Mesothelial cell of epicardium (in vitro differentiated cells): ENCODE measurements around the gene GTF3C1. TPM values are rescaled to one million over a fixed set of nuclear protein-coding genes. Genes with fewer than 3 reads are reported as not detected.
"Not testable (repeated sequence)": the region's sequence is repeated elsewhere in the genome, so short reads cannot be mapped to it uniquely, and the experiment has no call there.

Experiments
- DNase-seq, 2 experiments: peaks; one replicate each; pipeline ENCODE4 v3.0.0; 2021; ENCODE audit warnings: low spot score in 2 of 2; ENCODE audit not compliant: unreplicated experiment in 2 of 2
- H3K27ac Mint-ChIP-seq: 2 replicates; pipeline ENCODE4 v1.8.0; 2021; ENCODE audit warnings: mixed read lengths
- H3K27me3 Mint-ChIP-seq: 2 replicates; pipeline ENCODE4 v1.8.0; 2021; ENCODE audit warnings: low read depth, mixed read lengths
- H3K36me3 Mint-ChIP-seq: 2 replicates; pipeline ENCODE4 v1.8.0; 2021; ENCODE audit warnings: mixed read lengths
- H3K4me1 Mint-ChIP-seq: 2 replicates; pipeline ENCODE4 v1.8.0; 2021; ENCODE audit warnings: mixed read lengths
- H3K4me3 Mint-ChIP-seq: 2 replicates; pipeline ENCODE4 v1.8.0; 2021; ENCODE audit warnings: mild to moderate bottlenecking, moderate library complexity, mixed read lengths
- H3K9me3 Mint-ChIP-seq: 2 replicates; pipeline ENCODE4 v1.8.0; 2021; ENCODE audit warnings: mixed read lengths
- CTCF ChIP-seq: fragments of 200-600 bp; sonication (generic); IDR thresholded peaks from one replicate; pipeline ENCODE4 v1.5.0; 2021; ENCODE audit warnings: antibody characterized with exemption; ENCODE audit not compliant: unreplicated experiment
- total RNA-seq: library from RNA; stranded (reverse); gene quantifications from 3 replicates; pipeline ENCODE4 v1.2.1, GENCODE V29; 2021

Gene GTF3C1
- total RNA-seq, 1 donor from 2014 or later: 131 TPM

GRCh38 chr16:27572711-27573110 lies 23.0 kb upstream of the GTF3C1 start:
- H3K27ac Mint-ChIP-seq: peak overlapping the region; percentile 39
- H3K4me3 Mint-ChIP-seq: no peak overlapping the region
- no peak for TF ChIP-seq CTCF
- peaks cover 13% of the 10 kb centered on the region for H3K4me1 Mint-ChIP-seq
- H3K27me3 Mint-ChIP-seq: no peaks in the 10 kb centered on the region
- peaks cover 3% of the 10 kb centered on the region for H3K36me3 Mint-ChIP-seq
- DNase-seq: no peak
- no peaks in the 10 kb centered on the region for H3K9me3 Mint-ChIP-seq

GRCh38 chr16:27571433-27572326 lies 22.0 kb upstream of the GTF3C1 start:
- no peak overlapping the region for H3K4me3 Mint-ChIP-seq
- H3K27me3 Mint-ChIP-seq: no peaks in the 10 kb centered on the region
- H3K9me3 Mint-ChIP-seq: no peaks in the 10 kb centered on the region
- H3K27ac Mint-ChIP-seq: peak overlapping the region; percentile 53
- DNase-seq: no peak
- no peak for TF ChIP-seq CTCF
- peaks cover 1% of the 10 kb centered on the region for H3K36me3 Mint-ChIP-seq
- H3K4me1 Mint-ChIP-seq: peaks cover 13% of the 10 kb centered on the region

GRCh38 chr16:27570986-27571385 lies 21.3 kb upstream of the GTF3C1 start:
- H3K27me3 Mint-ChIP-seq, H3K36me3 Mint-ChIP-seq, DNase-seq, H3K4me3 Mint-ChIP-seq, H3K9me3 Mint-ChIP-seq, H3K27ac Mint-ChIP-seq: not testable (repeated sequence)
- peaks cover 13% of the 10 kb centered on the region for H3K4me1 Mint-ChIP-seq

GRCh38 chr16:27568077-27568476 lies 18.4 kb upstream of the GTF3C1 start:
- H3K9me3 Mint-ChIP-seq: no peaks in the 10 kb centered on the region
- H3K27me3 Mint-ChIP-seq: no peaks in the 10 kb centered on the region
- no peak for DNase-seq
- H3K4me1 Mint-ChIP-seq: peaks cover 15% of the 10 kb centered on the region
- no peak overlapping the region for H3K27ac Mint-ChIP-seq
- H3K36me3 Mint-ChIP-seq: no peaks in the 10 kb centered on the region
- TF ChIP-seq CTCF: no peak
- no peak overlapping the region for H3K4me3 Mint-ChIP-seq

- TF ChIP-seq CTCF: no peak
- no peaks in the 10 kb centered on the region for H3K9me3 Mint-ChIP-seq
- no peak overlapping the region for H3K4me3 Mint-ChIP-seq
Measured at GRCh38 chr16:27566417-27566816, 16.7 kb upstream of the GTF3C1 start.

GRCh38 chr16:27564224-27564623 lies 14.5 kb upstream of the GTF3C1 start:
- H3K4me1 Mint-ChIP-seq: peaks cover 2% of the 10 kb centered on the region
- peaks cover under 1% of the 10 kb centered on the region for H3K36me3 Mint-ChIP-seq
- peak overlapping the region; percentile 69 for H3K27ac Mint-ChIP-seq
- H3K9me3 Mint-ChIP-seq: no peaks in the 10 kb centered on the region
- TF ChIP-seq CTCF: no peak
- no peak for DNase-seq
- no peak overlapping the region for H3K4me3 Mint-ChIP-seq
- no peaks in the 10 kb centered on the region for H3K27me3 Mint-ChIP-seq

More at GRCh38 chr16:27566417-27566816, 16.7 kb upstream of the GTF3C1 start:
- Mint-ChIP-seq H3K4me1 (peaks cover 2% of the 10 kb centered on the region), H3K27ac (no peak overlapping the region), H3K36me3 (no peaks in the 10 kb centered on the region), H3K27me3 (no peaks in the 10 kb centered on the region)
- DNase-seq: no peak
